Skeletal muscle satellite cell (primary cell): ENCODE results near the gene GBA2.

Experiments used
- H3K27me3 ChIP-seq: 2 replicates; pipeline ENCODE4 v1.7.0; 2013; ENCODE audit warnings: low read length; ENCODE audit not compliant: control insufficient read depth, insufficient read depth
- H3K36me3 ChIP-seq: 2 replicates; pipeline ENCODE4 v1.7.0; 2013; ENCODE audit warnings: mild to moderate bottlenecking, control low read depth, low read length; ENCODE audit not compliant: insufficient read depth
- H3K4me1 ChIP-seq: 2 replicates; pipeline ENCODE4 v1.7.0; 2013; ENCODE audit warnings: low read length; ENCODE audit not compliant: control insufficient read depth, insufficient read depth
- H3K4me2 ChIP-seq: 2 replicates; pipeline ENCODE4 v1.7.0; 2013; ENCODE audit warnings: mild to moderate bottlenecking, low read length
- H3K4me3 ChIP-seq: 2 replicates; pipeline ENCODE4 v1.7.0; 2013; ENCODE audit warnings: low read length
- H3K9ac ChIP-seq: 2 replicates; pipeline ENCODE4 v1.7.0; 2013; ENCODE audit warnings: mild to moderate bottlenecking, low read depth, low read length, moderate library complexity
- H3K9me3 ChIP-seq: replicated peaks from 2 replicates; pipeline ENCODE4 v1.7.0; 2013; ENCODE audit warnings: mild to moderate bottlenecking, control low read depth, low read length

The GBA2 gene

GRCh38 chr9:35763181-35763580 is 14.2 kb upstream of the GBA2 start:
- Histone ChIP-seq H3K9ac (no peak overlapping the region), H3K36me3 (no peaks in the 10 kb centered on the region), H3K4me2 (no peak overlapping the region), H3K27me3 (no peaks in the 10 kb centered on the region), H3K4me1 (peaks cover 7% of the 10 kb centered on the region), H3K9me3 (no peaks in the 10 kb centered on the region), H3K4me3 (no peak overlapping the region)

GRCh38 chr9:35760651-35761050 is 11.6 kb upstream of the GBA2 start:
- no peaks in the 10 kb centered on the region for H3K36me3 ChIP-seq
- no peaks in the 10 kb centered on the region for H3K27me3 ChIP-seq
- H3K9me3 ChIP-seq, result no peaks in the 10 kb centered on the region
- peaks cover 23% of the 10 kb centered on the region for H3K4me1 ChIP-seq
- H3K4me2 ChIP-seq, result no peak overlapping the region
- no peak overlapping the region for H3K4me3 ChIP-seq
- H3K9ac ChIP-seq, result no peak overlapping the region

- Histone ChIP-seq H3K36me3 (peaks cover under 1% of the 10 kb centered on the region), H3K9ac (no peak overlapping the region), H3K4me1 (peaks cover 23% of the 10 kb centered on the region), H3K9me3 (no peaks in the 10 kb centered on the region), H3K4me3 (no peak overlapping the region), H3K27me3 (no peaks in the 10 kb centered on the region), H3K4me2 (no peak overlapping the region)
Observed at GRCh38 chr9:35759795-35760194, 10.8 kb upstream of the GBA2 start.

GRCh38 chr9:35758475-35759050 is 9.5 kb upstream of the GBA2 start:
- H3K36me3 ChIP-seq, result peaks cover 11% of the 10 kb centered on the region
- H3K4me3 ChIP-seq, result no peak overlapping the region
- peaks cover 23% of the 10 kb centered on the region for H3K4me1 ChIP-seq
- no peak overlapping the region for H3K4me2 ChIP-seq
- H3K27me3 ChIP-seq, result no peaks in the 10 kb centered on the region
- no peaks in the 10 kb centered on the region for H3K9me3 ChIP-seq
- no peak overlapping the region for H3K9ac ChIP-seq

GRCh38 chr9:35757892-35758275 is 8.9 kb upstream of the GBA2 start:
- Histone ChIP-seq H3K9ac (no peak overlapping the region), H3K4me2 (no peak overlapping the region), H3K36me3 (peaks cover 18% of the 10 kb centered on the region), H3K4me3 (no peak overlapping the region), H3K4me1 (peaks cover 23% of the 10 kb centered on the region), H3K27me3 (no peaks in the 10 kb centered on the region), H3K9me3 (no peaks in the 10 kb centered on the region)

- Histone ChIP-seq H3K36me3 (peaks cover 23% of the 10 kb centered on the region), H3K4me1 (peaks cover 23% of the 10 kb centered on the region), H3K4me3 (peak overlapping the region; percentile 37), H3K27me3 (no peaks in the 10 kb centered on the region), H3K9ac (no peak overlapping the region), H3K9me3 (no peaks in the 10 kb centered on the region), H3K4me2 (peak overlapping the region; percentile 83)
Observed at GRCh38 chr9:35757226-35757891, 8.3 kb upstream of the GBA2 start.

- H3K9me3 ChIP-seq, result no peaks in the 10 kb centered on the region
- no peak overlapping the region for H3K9ac ChIP-seq
- peaks cover 23% of the 10 kb centered on the region for H3K4me1 ChIP-seq
Observed at GRCh38 chr9:35756275-35757225, 7.5 kb upstream of the GBA2 start.

GRCh38 chr9:35755071-35755470 is 6.0 kb upstream of the GBA2 start:
- peaks cover 43% of the 10 kb centered on the region for H3K36me3 ChIP-seq

More at GRCh38 chr9:35756275-35757225, 7.5 kb upstream of the GBA2 start:
- Histone ChIP-seq H3K27me3 (no peaks in the 10 kb centered on the region), H3K36me3 (peaks cover 31% of the 10 kb centered on the region), H3K4me2 (peak overlapping the region; percentile 83), H3K4me3 (peak overlapping the region; percentile 62)

GRCh38 chr9:35754264-35754663 is 5.2 kb upstream of the GBA2 start, which contains the start of gene MSMP:
Gene MSMP (minus strand): TSS chr9:35754276. CDS start chr9:35754129, 147 bp downstream.
- Histone ChIP-seq H3K36me3 (peaks cover 43% of the 10 kb centered on the region), H3K9ac (no peak within 1 kb of the TSS)

More at GRCh38 chr9:35755071-35755470, 6.0 kb upstream of the GBA2 start:
- Histone ChIP-seq H3K9ac (no peak overlapping the region), H3K4me1 (peaks cover 20% of the 10 kb centered on the region), H3K27me3 (no peaks in the 10 kb centered on the region), H3K4me3 (no peak overlapping the region), H3K4me2 (no peak overlapping the region), H3K9me3 (no peaks in the 10 kb centered on the region)

GRCh38 chr9:35753466-35753865 is 4.4 kb upstream of the GBA2 start:
- H3K27me3 ChIP-seq, result no peaks in the 10 kb centered on the region
- peaks cover 43% of the 10 kb centered on the region for H3K36me3 ChIP-seq
- no peak overlapping the region for H3K9ac ChIP-seq
- no peak overlapping the region for H3K4me2 ChIP-seq
- H3K4me1 ChIP-seq, result peaks cover 25% of the 10 kb centered on the region
- no peaks in the 10 kb centered on the region for H3K9me3 ChIP-seq
- no peak overlapping the region for H3K4me3 ChIP-seq

More at GRCh38 chr9:35754264-35754663, 5.2 kb upstream of the GBA2 start, which contains the start of gene MSMP:
- H3K4me3 ChIP-seq, result no peak within 1 kb of the TSS
- peaks cover 25% of the 10 kb centered on the region for H3K4me1 ChIP-seq
- H3K4me2 ChIP-seq, result no peak within 1 kb of the TSS
- no peaks in the 10 kb centered on the region for H3K9me3 ChIP-seq
- H3K27me3 ChIP-seq, result no peaks in the 10 kb centered on the region

- Histone ChIP-seq H3K27me3 (no peaks in the 10 kb centered on the region), H3K4me3 (peak overlapping the region; percentile 89), H3K4me2 (peak overlapping the region; percentile 89), H3K4me1 (peaks cover 32% of the 10 kb centered on the region), H3K9me3 (no peaks in the 10 kb centered on the region), H3K9ac (peak overlapping the region; percentile 94), H3K36me3 (peaks cover 43% of the 10 kb centered on the region)
Observed at GRCh38 chr9:35750256-35750531, 1.2 kb upstream of the GBA2 start.
